IPS-NIHi11 (cell line): Measurements from ENCODE around the gene STXBP3.
"Not testable (repeated sequence)": the region's sequence is repeated elsewhere in the genome, so short reads cannot be mapped to it uniquely, and the experiment has no call there.

Experiments
- DNase-seq: peaks from one replicate; pipeline ENCODE4 v3.0.0; 2012; ENCODE audit warnings: mixed read lengths, low spot score

STXBP3 gene, protein sequence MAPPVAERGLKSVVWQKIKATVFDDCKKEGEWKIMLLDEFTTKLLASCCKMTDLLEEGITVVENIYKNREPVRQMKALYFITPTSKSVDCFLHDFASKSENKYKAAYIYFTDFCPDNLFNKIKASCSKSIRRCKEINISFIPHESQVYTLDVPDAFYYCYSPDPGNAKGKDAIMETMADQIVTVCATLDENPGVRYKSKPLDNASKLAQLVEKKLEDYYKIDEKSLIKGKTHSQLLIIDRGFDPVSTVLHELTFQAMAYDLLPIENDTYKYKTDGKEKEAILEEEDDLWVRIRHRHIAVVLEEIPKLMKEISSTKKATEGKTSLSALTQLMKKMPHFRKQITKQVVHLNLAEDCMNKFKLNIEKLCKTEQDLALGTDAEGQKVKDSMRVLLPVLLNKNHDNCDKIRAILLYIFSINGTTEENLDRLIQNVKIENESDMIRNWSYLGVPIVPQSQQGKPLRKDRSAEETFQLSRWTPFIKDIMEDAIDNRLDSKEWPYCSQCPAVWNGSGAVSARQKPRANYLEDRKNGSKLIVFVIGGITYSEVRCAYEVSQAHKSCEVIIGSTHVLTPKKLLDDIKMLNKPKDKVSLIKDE

DNA sequence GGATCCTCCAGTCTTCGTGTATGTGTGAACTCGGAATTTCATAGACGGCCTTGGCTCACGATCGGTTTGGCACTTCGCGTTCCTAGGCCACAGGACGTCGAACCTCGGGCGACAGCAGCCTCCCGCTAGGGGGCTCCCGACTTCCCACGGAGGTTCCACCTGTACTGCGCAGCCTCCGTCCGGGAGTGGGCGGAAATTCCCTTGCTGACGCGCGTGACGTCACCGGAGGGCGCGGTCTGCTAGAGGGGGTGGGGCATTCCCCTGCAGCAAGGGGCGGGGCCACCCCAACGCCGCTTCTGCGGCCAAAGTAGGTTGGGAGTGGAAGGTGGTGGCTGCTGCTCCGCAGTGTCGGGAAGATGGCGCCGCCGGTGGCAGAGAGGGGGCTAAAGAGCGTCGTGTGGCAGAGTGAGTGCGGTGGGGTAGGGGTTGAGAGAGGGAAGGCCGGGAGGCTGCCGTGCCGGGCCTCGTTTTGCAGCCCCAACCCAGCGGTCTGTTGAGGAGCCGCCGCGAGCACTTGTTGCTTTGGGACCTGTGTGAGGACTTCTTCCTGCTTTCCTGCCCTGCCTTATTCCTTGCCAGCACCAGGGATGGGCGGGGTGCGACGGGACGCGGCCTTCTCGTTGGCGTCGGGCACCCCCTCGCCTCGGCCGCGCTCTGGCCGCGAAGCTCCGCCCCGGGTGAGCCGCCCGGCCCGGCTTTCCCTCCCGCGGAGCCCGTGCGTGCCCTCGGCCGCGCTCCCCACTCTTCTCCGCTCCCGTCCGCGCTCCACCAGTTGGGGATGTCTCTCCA lies at the start of gene STXBP3:
Gene STXBP3, plus strand, starts transcription at position 293 of the 789 bp plus-strand sequence. Its CDS starts 64 bp downstream, at position 357.
- peak; percentile 93 for DNase-seq

DNA sequence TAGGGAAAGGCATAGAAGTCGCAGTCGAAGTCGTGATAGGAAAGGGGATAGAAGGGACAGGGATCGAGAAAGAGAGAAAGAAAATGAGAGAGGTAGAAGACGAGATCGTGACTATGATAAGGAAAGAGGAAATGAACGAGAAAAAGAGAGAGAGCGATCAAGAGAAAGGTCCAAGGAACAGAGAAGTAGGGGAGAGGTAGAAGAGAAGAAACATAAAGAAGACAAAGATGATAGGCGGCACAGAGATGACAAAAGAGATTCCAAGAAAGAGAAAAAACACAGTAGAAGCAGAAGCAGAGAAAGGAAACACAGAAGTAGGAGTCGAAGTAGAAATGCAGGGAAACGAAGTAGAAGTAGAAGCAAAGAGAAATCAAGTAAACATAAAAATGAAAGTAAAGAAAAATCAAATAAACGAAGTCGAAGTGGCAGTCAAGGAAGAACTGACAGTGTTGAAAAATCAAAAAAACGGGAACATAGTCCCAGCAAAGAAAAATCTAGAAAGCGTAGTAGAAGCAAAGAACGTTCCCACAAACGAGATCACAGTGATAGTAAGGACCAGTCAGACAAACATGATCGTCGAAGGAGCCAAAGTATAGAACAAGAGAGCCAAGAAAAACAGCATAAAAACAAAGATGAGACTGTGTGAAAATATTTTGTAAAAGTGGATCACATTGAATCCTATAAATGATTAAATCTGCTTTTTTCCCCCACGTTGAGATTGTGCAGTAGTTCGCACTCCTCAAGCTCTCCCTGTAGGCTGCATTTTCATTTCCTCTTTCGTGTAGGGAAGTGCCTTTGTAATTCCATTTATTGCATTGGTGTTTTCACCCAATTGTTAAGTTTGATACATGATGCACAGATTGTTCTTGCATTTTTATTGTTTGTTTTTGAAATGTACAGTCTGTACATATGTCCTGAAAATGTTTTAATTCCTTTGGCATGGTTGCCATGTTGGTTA lies 46.8 kb upstream of the STXBP3 start:
- DNase-seq: no peak

DNA sequence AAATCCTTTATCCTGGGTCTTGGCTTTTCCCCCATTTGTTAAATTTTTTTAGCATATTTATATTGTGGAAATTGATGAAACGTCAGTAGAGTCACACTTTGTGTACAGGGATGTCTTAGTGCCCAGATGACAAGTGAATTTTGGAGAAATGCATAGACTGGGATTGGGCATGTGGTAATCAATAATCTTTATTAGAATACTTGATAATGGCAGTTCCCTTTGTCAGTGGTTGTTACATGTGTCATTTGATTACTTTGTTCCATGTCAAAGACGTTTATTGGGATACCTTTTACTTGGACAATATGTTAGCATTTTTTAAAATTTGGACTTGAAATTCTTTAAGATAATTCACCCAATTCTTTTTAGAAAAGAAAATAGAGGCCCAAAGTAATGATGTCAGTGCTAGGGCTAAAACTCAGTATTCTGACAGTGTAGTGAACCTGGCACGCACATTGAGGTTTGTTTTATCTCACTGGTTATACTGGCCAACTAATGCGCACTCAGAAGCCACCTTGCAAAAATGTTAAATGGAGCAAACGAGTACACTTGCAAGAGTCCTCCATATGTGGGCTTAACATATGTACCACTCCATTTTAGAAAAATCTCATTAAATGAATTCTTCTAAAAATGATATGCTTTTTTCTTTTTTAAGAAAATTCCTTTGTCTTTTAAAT lies 45.2 kb upstream of the STXBP3 start:
- no peak for DNase-seq

DNA sequence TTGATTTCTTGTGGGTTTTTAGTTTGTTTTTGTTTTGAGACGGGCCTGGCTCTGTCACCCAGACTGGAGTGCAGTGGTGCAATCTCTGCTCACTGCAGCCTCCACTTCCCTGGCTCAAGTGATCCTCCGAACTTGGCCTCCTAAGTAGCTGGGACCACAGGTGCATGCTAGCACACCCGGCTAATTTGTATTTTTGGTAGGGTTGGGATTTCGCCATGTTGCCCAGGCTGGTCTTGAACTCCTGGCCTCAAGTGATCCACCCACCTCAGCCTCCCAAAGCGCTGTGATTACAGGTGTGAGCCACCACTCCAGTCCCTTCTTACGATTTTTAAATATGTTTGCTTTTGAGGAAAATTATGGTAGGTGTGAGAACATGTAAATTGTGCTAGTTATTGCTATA lies 44.4 kb upstream of the STXBP3 start:
- DNase-seq: not testable (repeated sequence)

DNA sequence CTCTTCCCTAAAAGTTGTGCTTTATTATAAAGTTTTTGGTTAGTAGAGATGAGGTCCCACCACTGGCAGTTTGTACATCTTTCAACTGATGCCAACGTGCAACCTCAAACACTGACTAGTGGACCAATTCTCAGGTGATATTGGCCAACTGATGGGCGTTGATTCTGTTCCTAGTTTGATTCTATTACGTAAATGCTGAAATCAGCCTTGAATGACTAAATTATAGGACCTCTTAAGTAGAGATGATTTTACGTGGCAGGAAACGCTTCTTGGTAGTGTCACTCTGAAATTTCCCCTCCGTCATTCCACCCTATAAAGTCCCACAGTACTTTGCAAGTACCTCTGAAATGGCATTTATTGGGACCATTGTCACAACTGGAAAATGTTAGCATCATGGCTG lies 42.5 kb upstream of the STXBP3 start:
- no peak for DNase-seq

DNA sequence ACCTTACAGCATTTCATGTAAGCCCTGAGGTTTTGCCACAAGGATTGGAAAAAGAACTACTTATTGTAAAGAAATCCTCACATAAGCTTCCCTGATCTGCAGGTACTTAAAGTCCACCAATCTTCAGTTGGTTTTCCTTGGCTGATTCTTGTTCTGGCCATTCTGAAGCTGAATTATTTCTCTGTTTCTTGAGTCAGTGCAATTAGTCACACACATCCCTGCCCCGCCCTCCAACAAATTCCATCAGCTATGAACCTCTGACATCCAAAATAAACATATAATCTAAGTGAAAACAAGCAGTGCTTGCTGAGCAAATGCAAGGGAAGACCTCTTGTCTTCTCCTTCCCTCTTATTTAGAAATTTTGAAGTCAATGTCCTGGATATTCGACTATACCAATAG lies 42.0 kb upstream of the STXBP3 start:
- DNase-seq: no peak

DNA sequence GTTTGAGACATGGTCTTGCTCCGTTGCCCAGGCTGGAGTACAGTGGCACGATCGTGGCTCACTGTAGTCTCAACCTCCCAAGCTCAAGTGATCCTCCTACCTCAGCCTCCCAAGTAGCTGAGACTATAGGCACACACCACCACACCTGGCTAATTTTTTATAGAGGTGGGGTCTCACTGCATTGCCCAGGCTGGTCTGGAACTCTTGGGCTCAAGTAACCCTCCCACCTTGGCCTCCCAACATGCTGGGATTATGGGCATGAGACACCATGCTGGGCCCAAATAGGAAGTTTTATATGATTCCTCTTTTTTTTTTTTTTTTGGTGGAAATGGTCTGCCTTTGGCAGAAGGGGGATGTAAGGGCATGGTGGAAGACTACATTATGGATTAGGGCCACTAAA lies 39.8 kb upstream of the STXBP3 start:
- no peak for DNase-seq

DNA sequence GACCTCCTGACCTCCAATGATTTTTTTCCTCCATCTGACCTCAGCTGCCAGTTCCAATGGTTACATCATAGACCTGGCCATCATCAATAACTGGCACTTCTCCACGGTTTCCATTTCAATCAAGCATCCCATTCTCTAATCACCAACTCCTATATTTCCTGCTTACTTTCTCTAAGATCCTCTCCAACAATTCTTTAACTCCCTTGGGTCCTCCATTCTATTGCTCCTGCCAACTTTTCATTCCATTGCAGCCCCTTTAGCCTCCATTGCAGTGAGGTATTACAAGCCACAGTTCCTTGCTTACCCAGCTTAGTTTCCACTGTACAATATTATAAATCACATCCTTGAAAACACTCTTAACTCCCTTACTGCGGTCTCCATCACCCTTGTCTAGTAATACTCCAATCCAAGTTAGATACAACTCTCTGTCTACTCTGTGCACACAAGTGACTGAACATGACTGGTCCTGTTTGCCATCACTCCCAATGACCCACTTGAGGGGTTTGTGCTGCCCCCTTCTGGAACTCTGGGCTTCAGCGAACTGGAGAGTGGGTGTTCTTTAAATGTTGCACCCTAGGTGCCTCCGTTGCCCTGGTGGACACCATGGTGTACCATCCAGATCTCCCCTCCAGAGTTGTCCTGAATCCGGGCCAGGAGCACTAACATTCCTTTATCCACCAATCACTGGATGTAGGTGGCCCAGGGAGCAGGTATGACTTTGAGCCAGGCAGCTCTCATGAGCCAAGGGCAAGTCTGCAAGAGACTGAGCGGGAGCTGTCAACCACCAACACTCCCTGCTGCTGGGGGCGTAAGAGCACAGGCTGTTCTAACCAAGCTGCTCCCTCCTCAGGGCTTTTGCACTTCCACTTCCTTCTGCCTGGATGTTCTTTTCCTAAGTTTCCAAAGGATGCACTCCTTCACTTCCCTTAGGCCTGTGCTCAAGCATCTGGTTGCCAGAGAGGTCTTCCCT lies 37.5 kb upstream of the STXBP3 start:
- peak; percentile 43 for DNase-seq

DNA sequence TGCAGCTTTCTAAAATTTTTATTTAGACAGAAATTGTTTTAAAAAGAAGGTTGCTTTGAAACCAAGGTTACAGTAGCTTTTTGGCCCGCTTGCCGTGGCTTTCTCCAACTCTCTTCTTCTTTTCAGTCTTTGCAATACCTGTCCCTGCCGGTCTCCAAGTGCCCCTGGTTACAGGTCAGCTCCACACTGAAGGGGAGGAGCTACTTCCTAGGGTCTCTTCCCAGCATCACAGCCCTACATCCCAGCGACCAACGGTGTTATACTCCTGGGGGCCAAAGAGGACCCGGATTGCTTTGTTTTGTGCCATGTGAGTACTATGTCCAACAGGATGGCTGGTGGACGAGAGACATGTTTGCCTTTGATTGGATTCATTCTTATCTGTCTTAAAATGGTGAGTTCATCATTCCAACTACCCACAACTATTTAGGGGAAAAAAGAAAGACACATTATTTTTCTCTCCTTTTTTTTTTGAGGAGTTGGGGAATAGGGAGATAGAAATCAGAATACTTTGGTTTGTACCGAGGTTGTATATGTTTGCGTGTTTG lies 33.8 kb upstream of the STXBP3 start, which contains the start of gene FNDC7:
Gene FNDC7, plus strand, starts transcription at position 303 of the 545 bp plus-strand sequence. Its CDS starts 26 bp downstream, at position 329.
- DNase-seq: peak; percentile 78

DNA sequence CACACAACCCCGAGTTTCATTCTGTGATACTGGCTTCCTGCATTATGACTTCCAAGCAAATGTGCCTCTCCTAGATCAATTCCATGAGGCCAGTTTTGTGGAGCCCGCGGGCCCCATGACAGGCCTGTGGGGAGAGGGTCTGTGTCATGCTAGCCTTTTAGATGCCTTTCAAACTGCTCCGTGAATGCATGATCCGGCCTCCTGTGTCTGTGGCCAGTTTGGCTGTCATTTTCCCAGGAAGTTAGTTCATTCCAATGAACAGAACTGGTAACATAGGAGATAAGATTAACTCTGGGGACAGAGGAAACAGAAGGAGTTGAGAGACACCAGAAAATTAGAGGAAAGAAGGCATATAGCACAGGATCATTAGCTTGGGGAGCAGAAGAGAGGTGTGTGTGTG lies 30.5 kb upstream of the STXBP3 start:
- no peak for DNase-seq

DNA sequence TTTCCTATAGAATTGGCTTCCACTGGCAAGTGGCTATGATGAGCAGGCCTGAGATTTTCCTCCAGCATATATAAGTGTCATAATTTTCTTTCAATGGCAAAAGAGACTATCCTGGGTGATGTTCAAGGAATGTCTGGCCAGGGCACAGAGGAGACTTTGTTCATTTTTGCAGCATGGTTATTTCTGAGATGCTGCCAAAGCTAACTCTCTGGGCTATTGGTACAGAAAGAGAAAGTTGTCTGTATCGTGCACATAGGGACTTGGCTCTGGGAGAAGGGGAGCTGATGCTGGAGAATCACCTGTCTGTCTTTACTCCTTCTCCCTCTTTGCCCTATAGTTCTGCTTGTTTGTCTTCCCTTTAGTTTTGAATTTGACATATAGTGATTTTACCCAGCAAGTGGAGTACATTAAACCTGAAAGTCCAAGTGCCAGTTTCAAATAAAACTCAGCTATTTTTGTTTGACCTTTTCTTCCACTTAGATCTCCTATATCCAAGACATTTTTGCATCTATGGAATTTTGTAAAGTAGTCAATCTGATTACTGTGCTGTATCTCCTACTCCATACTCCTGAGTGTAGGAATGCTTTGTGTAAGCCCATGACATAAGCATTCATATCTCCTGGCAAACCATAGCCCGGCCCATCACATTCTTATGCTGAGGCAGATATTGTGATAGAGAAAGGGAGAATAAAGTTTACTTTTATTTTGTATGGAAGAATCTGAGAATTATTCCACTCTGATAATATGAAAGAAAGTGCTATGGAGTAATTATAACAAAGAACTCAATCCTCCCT lies 29.8 kb upstream of the STXBP3 start:
- no peak for DNase-seq

DNA sequence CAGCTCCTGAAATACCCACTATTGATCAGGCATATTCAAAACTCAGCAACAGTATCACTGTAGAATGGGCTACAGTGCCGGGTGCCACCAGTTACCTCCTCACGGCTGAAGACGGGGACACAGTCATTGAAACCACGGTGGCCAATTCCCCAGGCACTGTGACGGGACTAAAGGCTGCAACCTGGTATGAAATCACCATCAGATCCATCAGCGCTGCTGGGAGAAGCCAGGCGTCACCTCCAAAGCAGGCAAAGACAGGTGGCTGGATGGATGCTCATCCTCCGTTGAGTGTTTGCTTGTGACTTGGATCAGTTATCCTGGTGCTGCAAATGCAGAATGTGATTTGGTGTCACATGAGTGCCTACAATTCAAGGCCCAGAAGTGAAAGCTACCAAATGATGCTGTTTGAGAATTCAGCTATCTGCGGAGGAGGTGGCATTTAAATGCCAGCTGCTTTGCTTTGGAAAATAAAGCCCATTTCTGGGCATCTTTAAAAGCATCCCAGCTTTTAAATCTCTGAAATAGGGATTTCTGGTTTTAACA lies 28.6 kb upstream of the STXBP3 start:
- no peak for DNase-seq

DNA sequence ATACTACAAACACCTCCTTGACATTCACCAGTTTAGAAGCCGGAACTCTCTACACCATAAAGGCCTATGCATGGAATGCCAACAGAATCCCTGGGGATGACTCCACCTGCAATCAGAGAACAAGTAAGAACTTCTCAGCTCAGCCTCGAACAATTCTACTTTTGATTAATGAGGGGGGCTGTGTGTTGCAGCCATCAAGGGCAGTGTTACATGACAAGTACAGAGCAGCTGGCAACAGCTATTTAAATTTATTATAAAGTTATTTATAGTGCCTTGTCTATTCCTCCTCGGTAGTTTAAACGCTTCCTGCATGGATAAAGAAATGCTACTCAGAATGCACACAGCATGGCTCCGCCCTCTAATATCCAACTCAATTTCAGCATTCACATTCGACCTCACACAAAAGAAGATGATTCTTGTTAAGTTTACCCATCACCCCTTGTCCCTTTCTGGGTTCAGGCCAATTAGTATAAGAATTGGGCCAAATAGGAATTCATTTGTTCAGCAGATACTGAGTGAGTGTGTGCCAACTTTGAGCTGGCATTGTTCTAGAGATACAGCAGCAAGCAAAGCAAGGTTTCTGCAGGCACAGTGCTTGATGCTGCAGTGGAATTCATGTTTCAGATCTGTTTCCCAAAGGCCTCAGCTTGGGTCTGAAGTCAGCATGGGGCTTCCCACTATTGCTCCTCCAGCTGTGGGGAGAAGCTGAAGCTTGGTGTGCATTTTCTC lies 27.4 kb upstream of the STXBP3 start:
- no peak for DNase-seq

DNA sequence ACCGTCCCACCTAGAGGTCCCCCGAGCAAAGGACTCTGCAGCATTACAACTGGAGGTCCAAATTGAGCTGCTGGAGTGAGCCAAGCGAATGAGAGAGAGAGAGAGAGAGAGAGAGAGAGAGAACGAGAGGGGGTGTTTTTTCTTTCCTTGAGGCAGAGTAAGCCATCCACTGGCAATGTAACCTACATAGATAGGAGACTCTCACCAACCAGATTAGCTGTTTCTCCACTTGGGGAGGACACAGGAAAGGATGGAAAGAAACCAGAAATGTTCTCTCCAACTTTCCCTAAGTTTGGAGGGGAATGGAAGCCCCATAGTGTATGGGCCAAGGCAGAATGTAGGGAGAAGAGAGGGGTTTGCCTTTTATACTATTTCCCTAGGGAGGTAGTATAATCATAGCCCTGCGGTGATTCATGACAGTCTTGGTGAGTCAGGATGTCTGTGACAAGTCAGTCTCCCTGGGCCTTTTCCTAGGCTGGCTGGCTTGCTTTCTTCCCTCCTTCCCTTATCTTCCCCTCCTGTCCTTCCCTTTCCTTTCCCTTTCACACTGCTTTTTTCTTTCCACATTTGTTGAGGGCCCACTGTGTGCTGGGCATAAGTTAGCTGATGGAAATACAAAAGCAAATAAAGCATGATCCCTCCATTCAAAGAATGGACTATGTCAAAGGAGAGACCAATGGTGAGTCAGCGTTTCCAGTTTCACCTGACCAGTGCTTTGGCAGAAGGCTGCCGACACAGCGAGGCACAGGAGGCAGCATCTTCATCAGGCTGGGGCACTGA lies 26.6 kb upstream of the STXBP3 start:
- DNase-seq: no peak

DNA sequence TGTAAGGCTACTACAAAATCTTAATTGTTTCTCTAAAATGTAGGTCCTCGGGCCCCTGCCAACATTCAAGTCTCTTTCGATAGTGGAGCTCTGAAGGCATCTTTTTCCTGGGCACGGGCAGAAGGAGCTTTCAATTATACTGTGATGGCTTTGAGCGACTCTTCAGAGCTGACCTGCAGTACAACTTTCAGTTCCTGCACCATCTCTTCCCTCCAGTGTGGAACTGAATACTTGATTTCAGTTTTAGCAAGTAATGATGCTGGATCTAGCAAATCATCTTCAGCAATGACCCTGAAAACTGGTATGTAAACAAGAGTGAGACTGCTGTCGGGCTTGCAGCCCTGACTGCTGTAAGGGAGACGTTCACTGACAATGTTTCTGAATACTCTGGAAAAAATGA lies 24.2 kb upstream of the STXBP3 start:
- no peak for DNase-seq

DNA sequence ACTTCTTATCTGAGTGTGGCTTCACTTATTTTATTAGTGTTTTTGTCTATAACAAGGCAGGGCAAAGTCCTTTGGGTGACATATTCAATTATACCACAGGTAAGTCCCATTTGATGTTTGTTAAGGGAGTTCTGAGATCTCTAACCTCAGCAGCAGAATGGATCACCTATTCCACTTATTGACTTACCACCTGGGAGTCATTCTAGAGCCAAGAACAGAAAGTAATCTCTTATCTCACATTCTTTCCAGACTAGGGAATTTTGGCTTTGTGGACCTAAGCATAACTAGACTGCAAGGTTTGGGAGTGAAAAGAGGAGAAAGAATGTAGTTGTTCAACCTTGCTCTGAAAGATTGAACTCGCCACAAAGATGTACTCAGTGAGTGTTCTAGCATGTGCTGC lies 20.6 kb upstream of the STXBP3 start:
- no peak for DNase-seq
